HG03521 (cell line): ENCODE measurements around the gene PDILT.

Source experiments
- ATAC-seq: cut with Tn5 transposase; IDR thresholded peaks from one replicate; pipeline ENCODE4 v1.9.1; 2021; ENCODE audit warnings: mild to moderate bottlenecking, moderate library complexity; ENCODE audit not compliant: unreplicated experiment

The PDILT gene

DNA sequence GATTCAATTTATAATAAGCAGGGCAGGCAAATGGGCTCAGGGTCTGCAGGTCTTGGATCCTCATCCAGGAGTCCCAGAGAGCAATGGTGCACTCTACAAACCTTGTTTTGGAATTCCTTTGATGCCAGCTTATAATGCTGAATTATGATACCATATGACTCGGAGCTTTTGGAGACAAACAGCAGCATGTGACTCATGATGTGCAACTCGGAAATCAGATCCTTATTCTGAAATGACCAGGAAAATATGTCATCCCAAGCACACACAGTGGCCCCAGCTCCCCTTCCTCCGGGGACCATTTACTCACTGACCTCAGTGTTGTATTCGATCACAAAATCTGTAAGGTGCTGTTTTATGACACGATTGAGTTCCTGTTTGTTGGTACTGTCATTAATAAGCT is 31.8 kb downstream of the PDILT start:
- ATAC-seq = no peak

DNA sequence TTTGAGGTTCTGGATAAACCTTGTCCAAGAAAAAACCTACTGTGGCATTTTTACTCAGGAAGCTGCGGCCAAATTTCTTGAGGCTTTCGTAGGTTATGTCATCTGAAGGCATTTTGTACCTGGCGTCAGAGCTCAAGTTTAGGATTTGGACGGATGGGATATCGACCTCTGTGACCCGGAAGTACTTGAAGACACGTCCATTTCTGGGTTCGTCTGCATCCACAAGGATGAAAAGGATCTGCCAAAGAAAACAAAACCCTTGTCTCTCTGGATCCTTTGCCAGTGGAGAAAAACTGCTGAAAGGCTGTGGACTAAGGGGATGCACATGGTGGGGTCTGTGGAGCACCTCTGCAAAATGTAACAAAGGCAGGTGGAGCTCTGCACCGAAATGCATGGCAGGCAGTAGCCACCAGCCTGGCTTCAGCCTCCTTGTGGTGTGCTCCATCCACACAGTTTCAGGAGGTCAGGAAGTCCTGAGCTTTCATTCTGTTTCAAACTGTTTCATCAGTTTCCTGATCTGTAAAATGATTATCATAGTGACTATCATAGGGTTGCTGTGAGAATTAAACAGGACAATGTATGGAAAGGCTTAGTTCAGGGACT is 35.0 kb downstream of the PDILT start:
- ATAC-seq = no peak

DNA sequence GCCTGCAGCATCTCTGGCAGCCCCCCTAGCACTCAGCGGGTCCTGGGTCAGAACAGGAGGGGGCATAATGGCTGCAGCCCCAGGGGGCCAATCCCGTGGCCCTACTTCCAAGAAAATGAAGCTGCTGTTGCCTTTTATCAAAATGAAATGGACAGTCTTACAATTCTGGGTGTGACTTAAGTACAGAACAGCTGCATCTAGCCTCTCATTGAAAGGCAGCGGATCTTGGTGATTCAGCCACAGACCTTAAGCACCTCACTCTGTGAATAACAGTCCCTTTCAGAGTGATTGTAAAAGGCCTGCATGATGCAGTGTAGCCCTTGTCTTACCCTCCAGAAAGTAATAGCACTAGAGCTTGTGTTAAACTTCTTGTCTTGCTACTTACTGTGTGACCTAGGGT is 40.5 kb downstream of the PDILT start:
- no peak for ATAC-seq

DNA sequence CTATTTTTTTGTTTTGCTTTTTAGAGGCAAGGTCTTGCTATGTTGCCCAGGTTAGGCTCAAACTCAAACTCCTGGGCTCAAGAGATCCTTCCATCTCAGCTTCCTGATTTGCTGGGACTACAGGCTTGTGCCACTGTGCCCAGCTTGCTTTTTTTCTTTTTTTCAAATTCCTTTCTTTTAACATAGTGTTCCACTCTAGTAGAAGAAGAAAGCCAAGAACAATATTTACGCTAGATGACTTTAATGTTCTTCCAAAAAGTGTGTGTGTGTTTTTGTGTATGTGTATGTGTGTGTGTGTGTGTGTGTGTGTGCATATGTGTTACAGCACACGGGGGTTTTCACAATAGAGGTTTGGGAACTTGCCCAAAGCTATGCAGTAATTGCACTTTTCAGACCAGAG is 41.3 kb downstream of the PDILT start:
- ATAC-seq = no peak

DNA sequence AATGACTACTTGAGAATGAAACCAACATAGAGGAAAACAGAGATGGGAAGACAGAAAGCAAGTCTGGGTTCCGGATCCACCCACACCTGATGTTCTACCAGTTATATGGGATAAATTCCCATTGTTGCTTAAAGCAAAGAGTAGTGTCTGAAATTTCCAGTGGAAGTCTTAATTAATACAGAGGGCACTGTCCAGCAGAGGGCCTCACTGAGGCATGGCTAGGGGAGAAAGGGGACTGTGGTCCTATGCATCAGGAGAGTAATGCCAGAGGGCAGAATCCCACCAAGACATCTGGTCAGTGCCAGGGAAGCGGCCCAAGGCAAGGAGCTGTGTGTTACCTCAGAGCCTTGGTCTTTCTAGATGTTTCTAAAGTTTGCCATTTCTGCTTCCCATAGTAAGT is 44.5 kb downstream of the PDILT start:
- no peak for ATAC-seq

DNA sequence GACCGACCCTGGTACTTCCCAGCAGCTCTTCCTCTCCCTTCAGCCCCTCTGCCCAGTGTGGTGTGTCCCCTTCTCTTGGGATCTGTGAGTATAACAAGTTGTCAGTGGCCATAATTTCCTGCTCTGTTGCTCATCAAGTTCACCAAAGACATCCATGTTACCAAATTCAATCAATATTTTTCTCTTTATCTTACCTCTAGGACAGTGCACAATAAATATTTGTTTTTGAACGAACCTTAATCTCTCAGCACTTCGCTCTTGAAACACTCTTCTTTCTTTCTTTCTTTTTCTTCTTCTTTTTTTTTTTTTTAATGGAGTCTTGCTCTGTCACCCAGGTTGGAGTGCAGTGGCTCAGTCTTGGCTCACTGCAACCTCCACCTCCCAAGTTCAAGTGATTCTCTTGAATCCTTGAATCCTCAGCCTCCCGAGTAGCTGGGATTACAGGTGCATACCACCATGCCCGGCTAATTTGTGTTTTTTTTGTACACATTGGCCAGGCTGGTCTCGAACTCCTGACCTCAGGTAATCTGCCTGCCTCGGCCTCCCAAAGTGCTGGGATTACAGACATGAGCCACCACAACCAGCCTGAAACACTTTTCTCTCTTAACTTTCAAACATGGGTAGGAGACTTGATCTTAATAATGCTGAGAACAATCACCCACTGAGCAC is 49.3 kb downstream of the PDILT start:
- no peak for ATAC-seq

DNA sequence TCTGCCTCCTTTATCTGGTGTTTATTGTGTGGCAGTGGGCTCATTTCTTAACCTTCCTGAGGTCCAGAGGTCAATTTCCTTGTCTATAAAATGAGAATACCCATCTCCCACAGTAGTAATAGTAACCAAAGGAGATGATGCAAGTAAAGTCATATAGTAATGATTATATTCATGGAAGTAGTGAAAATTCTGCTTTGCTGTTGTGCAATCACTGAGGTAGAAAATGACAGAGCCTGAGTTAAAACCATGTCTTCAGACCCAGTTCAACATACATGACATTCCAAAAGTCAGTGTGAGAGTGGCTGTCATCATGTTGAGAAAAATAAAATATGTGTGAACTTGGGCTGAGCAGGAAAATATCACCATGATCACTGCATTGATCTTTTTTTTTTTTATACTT is 51.2 kb downstream of the PDILT start:
- ATAC-seq = no peak

DNA sequence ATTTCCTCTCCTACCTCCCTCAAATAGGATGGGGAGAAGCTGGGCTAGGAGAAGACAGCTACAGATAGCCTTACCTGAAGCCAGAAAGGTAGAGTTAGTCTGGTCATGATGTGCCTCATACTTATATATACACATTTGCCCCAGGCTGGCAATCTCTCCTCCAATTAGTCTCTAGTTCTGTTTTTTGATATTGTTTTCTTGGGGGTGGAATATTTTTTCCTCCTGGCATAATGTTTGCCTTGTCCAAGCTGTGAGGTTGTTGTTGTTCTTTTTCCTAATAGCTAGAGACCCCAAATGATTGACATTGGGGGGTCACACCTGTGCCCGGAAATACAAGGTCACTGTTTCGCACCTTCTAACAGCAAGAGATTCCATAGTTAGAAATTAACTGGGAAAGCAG is 51.9 kb downstream of the PDILT start, which contains the start of gene UMOD:
Gene UMOD, minus strand, starts transcription at position 101 of the 400 bp plus-strand sequence. CDS start 1,978 bp downstream, outside the sequence.
- ATAC-seq = no peak

DNA sequence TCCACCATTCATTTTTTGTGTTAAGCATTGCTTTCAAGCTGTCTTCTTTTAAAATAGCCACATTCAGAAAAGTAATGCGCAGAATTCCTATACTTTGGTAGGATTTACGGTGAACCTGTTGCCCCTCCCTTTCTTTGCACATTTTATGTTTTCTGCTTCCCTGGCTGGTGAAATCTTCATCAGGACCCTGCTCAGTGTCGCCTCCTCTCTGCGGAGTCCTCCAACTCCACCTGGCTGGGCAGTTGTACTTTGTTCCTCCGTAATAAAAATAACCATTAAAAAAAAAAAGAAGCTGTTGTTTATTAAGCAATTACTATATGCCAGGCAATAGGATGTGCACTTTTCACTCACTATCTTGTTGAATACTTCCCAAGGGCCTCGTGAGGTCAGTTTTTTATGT is 54.9 kb downstream of the PDILT start:
- no peak for ATAC-seq

DNA sequence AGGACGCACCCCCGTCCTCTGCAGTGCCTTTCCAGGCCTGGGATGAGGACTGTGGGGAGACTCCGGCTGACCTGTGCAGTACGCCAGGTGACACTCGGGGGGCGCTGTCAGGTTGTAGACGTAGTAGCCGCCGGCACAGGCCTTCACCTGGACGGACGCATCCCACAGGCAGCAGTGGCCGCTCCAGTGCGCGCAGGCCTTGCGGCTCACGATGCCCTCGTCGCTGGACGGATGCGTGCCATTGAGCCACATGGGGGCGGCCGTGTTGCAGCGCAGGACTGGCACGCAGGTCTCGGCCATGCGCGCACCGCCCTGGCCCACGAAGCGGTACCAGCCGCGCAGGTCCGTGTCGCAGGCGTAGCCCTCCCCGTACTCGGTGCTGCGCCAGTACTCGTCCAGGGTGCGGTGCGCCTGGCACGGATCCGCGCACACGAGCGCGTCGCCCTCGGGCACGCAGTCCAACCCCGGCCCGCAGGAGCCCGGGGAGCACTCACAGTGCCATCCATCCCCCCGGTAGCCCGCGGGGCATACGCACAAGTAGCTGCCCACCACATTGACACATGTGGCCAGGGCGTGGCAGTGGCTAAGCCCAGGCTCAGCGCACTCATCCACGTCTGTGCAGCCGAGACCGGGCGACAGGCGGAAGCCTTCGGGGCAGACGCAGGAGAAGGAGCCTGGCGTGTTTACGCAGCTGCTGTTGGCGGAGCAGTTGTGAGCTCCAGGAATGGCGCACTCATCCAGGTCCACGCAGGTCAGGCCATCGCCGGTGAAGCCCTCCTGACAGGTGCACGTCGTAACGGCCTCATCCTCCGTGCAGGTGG is 56.0 kb downstream of the PDILT start:
- no peak for ATAC-seq

DNA sequence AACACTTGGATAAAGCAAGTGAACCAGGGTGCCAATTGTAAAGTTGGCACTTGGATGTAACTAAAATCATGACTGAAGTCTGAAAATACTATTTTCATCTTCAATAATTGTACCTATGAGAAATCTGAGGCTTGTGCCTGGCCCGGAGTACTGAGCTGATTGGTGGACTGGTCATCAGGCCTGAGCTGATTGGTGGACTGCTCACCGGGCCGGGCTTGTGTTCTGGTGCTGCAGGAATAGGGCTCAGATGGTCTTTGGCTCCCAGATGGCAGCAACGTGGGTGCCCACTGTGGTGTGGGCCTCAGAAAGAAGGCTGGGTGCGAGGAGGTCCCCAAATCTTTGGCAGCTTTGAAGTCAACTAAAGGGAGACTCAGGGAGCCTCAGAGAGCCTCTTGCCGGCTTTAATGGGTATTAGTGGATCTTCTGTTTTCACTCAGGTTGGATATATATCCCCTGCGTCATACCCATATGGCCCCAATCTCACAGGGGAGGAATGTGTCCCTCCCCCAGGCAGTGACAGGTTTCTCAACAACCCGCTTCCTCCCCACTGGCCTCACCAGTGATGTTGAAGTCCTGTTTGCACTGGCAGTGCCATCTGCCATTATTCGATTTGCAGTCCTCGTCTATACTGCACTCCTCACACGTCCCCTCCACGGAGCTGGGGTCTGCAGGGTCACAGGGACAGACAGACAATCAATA is 56.7 kb downstream of the PDILT start:
- ATAC-seq = no peak

DNA sequence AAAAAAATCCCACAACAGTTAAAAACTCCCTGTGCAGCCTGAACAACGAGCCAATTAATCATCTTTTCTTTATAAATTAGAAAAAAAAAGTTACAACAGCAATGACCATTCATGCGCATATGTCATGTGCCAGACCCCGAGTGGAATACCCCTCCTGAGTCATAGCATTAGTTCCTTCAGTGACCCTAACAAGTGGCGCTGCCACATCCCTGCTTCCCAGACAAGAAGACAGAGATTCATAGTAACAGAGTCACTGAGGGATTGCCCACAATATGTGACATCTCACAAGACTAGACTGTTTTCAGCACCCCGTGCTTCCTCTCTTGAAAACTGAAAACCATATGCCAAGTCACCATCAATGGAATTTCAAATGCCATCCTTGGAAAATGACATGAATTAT is 59.9 kb downstream of the PDILT start:
- ATAC-seq = no peak

DNA sequence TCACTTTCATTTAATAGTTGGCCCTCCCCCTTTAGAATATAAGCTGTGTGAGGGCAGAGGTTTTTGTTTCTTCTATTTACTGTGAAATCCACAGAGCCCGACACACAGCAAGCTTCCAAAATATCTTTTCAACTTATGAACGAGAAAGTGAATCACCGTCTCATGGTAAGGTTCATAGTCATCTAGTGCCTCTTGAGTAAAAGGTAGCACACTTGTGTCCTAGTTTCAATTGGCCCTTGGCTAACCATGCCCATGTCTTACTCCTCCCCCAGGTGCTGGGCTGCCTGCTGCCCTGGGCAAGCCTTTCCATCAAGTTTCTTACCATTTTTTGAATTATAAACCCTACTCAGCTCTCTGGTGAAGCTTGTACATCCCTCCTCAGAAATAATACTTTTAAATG is 64.8 kb downstream of the PDILT start:
- no peak for ATAC-seq

DNA sequence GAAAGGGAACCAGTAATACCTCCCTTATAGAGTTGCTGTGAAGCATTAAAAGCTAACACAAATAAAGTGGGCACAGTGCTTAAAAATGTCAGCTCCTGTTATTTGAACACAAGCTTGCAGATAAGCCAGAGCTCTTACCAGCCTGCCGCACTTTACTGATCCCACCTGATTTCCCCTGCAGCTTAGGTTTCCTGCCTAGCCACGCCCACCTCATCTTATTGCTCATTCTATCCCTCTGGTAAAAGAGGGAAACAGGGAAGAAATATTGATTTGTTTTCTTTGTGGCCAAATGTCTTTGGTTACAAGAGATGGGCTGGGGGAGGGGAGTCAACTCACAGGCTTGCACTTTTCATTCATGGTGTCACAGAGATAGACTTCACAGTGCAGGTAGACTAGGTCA is 67.6 kb downstream of the PDILT start:
- no peak for ATAC-seq

DNA sequence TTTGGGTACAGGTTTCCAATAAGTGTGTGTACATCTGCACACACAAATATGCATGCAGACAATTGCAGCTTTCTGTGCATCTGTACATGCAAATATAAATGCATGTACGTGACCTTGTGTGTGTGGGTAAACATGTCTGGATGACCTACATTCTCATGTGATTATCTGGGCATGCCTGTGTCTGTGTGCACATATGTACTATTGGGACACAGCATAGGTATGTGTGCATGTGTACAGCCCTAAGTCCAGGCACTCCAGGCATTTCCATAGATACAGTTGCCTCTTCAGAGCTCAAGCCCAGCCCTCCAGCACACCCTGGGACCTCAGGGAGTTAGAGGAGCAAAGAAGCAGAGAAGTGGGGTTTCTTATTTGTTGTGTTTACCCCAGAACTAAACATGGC is 70.1 kb downstream of the PDILT start:
- no peak for ATAC-seq

DNA sequence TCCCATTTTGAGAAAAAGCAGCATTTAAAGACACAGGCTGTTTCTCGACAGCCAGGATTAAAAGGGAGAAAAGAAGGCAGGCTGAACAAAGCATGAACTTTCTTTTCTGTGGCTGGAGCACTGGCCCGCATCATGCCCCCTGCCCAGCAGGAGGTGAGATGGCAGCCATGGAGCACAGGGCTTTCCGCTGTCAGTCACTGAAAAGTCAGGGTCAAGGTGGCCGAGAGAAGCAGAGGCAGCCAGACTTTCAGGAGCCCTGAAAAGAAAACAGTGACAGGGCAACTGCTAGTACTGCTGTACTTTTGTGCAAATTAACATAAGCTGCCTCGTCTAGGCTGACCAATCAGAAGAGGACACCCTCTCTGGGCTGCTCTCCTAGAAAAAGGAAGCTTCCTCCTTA is 71.4 kb downstream of the PDILT start:
- ATAC-seq = no peak

DNA sequence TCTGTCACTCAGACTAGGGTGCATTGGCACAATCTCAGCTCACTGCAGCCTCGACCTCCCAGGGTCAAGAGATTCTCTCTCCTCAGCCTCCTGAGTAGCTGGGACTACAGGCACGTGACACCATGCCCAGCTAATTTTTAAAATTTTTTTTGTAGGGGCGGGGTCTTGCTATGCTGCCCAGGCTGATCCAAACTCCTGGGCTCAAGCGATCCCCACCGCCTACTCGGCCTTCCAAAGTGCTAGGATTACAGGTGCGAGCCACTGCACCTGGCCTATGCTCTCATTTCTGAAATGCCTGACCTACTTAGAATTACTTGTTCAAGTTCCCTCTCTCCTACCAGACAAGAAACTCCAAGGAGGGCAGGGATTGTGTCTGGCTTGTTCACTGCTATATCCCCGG is 72.1 kb downstream of the PDILT start:
- ATAC-seq = no peak

DNA sequence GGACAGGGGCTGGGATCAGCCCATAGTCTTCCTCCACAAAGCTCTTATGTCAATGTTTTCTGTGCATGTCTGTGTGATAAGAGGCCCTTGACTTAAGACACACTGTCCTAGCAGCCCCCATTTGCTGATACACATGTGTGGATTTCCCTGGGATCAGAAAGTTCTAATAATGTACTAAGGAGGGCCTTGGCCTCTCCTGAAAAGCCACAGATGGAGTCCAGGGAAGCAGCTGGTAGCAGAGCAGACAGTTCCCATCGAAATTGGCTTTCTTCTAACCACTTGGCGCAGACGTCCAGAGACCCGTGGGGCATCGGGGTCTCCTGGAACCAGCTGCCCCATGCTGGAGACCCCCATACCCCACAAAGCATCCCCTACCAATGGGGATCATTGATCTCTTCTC is 72.9 kb downstream of the PDILT start:
- ATAC-seq = no peak

DNA sequence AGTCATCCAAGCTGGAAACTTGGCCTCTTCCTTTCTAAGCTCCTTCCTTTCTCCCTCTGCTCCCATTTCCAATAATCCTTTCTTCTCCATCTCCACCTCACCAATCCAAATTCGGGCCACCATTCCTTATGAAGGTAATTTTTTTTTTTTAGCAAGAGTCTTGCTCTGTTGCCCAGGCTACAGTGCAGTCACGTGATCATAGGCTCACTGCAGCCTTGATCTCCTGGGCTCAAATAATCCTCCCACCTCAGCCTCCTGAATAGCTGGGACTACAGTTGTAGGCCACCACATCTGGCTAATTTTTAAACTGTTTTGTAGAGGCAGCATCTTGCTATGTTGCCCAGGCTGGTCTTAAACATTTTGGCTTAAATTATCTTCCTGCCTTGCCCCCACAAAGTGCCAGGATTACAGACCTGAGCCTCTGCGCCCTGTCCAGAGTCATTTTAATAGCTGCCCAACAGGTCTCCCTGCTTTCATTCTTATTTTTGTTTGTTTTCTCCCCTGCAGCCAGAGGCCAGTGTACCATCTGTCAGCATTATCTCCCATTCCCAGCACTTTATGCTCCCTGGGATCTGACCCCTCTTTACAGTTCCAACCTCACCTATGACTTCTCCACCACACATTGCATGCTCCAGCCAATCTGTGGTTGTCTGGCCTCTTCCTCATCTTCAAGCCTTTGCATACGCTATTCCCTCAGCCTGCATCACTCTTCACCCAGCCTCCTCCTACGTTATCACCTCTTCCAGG is 75.0 kb downstream of the PDILT start:
- ATAC-seq = no peak

DNA sequence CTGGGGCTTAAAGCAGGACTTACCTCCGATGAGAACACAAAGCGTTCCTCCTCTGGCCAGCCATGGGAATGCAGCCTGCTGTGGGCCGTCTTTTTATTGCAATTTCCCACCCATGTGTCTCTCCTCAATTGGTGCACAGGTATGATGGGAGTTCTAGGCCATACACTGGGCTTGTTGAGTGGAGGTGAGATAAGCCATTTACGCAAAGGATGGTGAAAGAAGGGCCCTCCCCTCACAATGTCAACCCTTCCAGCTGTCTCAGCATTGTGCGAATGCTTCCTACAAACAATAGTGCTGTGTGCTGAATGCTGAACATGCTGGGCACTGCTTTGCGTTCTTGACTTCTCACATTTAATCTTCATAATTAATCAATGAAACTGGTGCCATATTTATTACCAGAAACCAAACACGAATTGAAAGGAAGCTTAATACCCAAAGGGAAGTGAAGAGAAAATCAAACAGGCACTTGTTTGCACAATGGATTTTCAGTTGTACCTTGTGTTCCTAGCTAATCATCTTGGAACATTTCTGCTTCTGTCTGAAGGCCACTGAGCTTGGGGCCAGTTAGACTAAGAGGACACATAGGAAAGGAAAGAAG is 77.0 kb downstream of the PDILT start, which contains the start of gene GP2:
Gene GP2, minus strand, starts transcription at position 70 of the 598 bp plus-strand sequence. CDS start 1,082 bp downstream, outside the sequence.
- ATAC-seq = no peak
